Ovary (tissue), 3 donors: ENCODE results near the gene ADAT2.

Experiments
- CTCF ChIP-seq, 3 donors: fragments of 450-650 bp in 2 of 3; fragments of 200-600 bp in 1 of 3; IDR thresholded peaks; one replicate each; pipeline versions ENCODE4 v1.5.1 to v1.8.0; 2016 to 2022; ENCODE audit warnings: antibody characterized with exemption in 3 of 3, mild to moderate bottlenecking in 1 of 3
- EP300 ChIP-seq: sonication (generic); formaldehyde crosslinking; IDR thresholded peaks from one replicate; pipeline ENCODE4 v1.6.1; 2017; ENCODE audit warnings: antibody characterized with exemption
- POLR2A ChIP-seq: fragments of 450-650 bp; IDR thresholded peaks from one replicate; pipeline ENCODE4 v1.6.1; 2017; ENCODE audit warnings: antibody characterized with exemption, mild to moderate bottlenecking, moderate library complexity
- donor health status: DM: no; HTN: no; CAD: no.

GRCh38 chr6:143376861-143377260, 73.6 kb downstream of the ADAT2 start:
- TF ChIP-seq POLR2A: no peak
- no peak for TF ChIP-seq CTCF (IDR thresholded peaks at IDR 0.05)
- no peak for TF ChIP-seq EP300
